Progenitor cell of endocrine pancreas (in vitro differentiated cells): ENCODE results near the gene ROBO2. TPM values are rescaled to one million over a fixed set of nuclear protein-coding genes. Genes with fewer than 3 reads are reported as not detected.

Experiments
- DNase-seq: peaks from one replicate; pipeline ENCODE4 v3.0.0; 2021; ENCODE audit warnings: low spot score; ENCODE audit not compliant: unreplicated experiment
- H3K27ac Mint-ChIP-seq: 2 replicates; pipeline ENCODE4 v1.8.0; 2021; ENCODE audit warnings: mild to moderate bottlenecking, moderate library complexity, mixed read lengths
- H3K27me3 Mint-ChIP-seq: 2 replicates; pipeline ENCODE4 v1.8.0; 2021; ENCODE audit warnings: mixed read lengths
- H3K36me3 Mint-ChIP-seq: 2 replicates; pipeline ENCODE4 v1.8.0; 2022; ENCODE audit warnings: mixed read lengths; ENCODE audit not compliant: insufficient read depth
- H3K4me1 Mint-ChIP-seq: 2 replicates; pipeline ENCODE4 v1.8.0; 2021; ENCODE audit warnings: low read depth, mixed read lengths
- H3K4me3 Mint-ChIP-seq: 2 replicates; pipeline ENCODE4 v1.8.0; 2021; ENCODE audit warnings: low read depth, mild to moderate bottlenecking, moderate library complexity, mixed read lengths
- H3K9me3 Mint-ChIP-seq: 2 replicates; pipeline ENCODE4 v1.8.0; 2021; ENCODE audit warnings: low read depth, mixed read lengths
- CTCF ChIP-seq: fragments of 200-600 bp; sonication (generic); IDR thresholded peaks from one replicate; pipeline ENCODE4 v1.5.0; 2021; ENCODE audit warnings: antibody characterized with exemption, mild to moderate bottlenecking; ENCODE audit not compliant: unreplicated experiment
- total RNA-seq: library from RNA; stranded (reverse); gene quantifications from 2 replicates; pipeline ENCODE4 v1.2.1, GENCODE V29; 2021

The ROBO2 gene
- total RNA-seq, 1 donor from 2014 or later: 75.2 TPM

- Mint-ChIP-seq H3K27me3 (no peaks in the 10 kb centered on the region), H3K4me3 (no peak overlapping the region), H3K9me3 (peaks cover 2% of the 10 kb centered on the region), H3K27ac (no peak overlapping the region), H3K36me3 (peaks cover 12% of the 10 kb centered on the region), H3K4me1 (no peaks in the 10 kb centered on the region)
- no peak for DNase-seq
- TF ChIP-seq CTCF: no peak
Measured at GRCh38 chr3:77563012-77563411, 523.1 kb downstream of the ROBO2 start.

GRCh38 chr3:77566055-77566454 is 526.2 kb downstream of the ROBO2 start:
- no peak overlapping the region for H3K4me3 Mint-ChIP-seq
- no peak overlapping the region for H3K27ac Mint-ChIP-seq
- no peaks in the 10 kb centered on the region for H3K4me1 Mint-ChIP-seq
- peaks cover 17% of the 10 kb centered on the region for H3K36me3 Mint-ChIP-seq
- H3K27me3 Mint-ChIP-seq: no peaks in the 10 kb centered on the region
- DNase-seq: no peak
- H3K9me3 Mint-ChIP-seq: peaks cover 2% of the 10 kb centered on the region
- TF ChIP-seq CTCF: no peak

- H3K27ac Mint-ChIP-seq: no peak overlapping the region
- H3K27me3 Mint-ChIP-seq: no peaks in the 10 kb centered on the region
- no peaks in the 10 kb centered on the region for H3K4me1 Mint-ChIP-seq
- H3K36me3 Mint-ChIP-seq: peaks cover 24% of the 10 kb centered on the region
- no peak for DNase-seq
- TF ChIP-seq CTCF: no peak
- peaks cover 2% of the 10 kb centered on the region for H3K9me3 Mint-ChIP-seq
- no peak overlapping the region for H3K4me3 Mint-ChIP-seq
Measured at GRCh38 chr3:77571971-77572715, 532.2 kb downstream of the ROBO2 start.

- Mint-ChIP-seq H3K4me3 (no peak overlapping the region), H3K9me3 (no peaks in the 10 kb centered on the region), H3K4me1 (no peaks in the 10 kb centered on the region), H3K27ac (no peak overlapping the region), H3K27me3 (no peaks in the 10 kb centered on the region), H3K36me3 (peaks cover 8% of the 10 kb centered on the region)
- no peak for DNase-seq
- no peak for TF ChIP-seq CTCF
Measured at GRCh38 chr3:77577264-77577663, 537.4 kb downstream of the ROBO2 start.

- DNase-seq: no peak
- Mint-ChIP-seq H3K27ac (no peak overlapping the region), H3K4me3 (no peak overlapping the region), H3K27me3 (no peaks in the 10 kb centered on the region), H3K4me1 (no peaks in the 10 kb centered on the region), H3K36me3 (peaks cover 19% of the 10 kb centered on the region), H3K9me3 (no peaks in the 10 kb centered on the region)
- TF ChIP-seq CTCF: no peak
Measured at GRCh38 chr3:77586216-77586615, 546.3 kb downstream of the ROBO2 start.
